SK-N-SH (cell line): ENCODE results near the gene ZNF649. TPM values are rescaled to one million over a fixed set of nuclear protein-coding genes. Genes with fewer than 3 reads are reported as not detected.
"Not testable (repeated sequence)": the region's sequence is repeated elsewhere in the genome, so short reads cannot be mapped to it uniquely, and the experiment has no call there.

Experiments used
- CTCF ChIA-PET: fragments of 300-600, 350-600 bp; formaldehyde crosslinking; extraction: SDS; loops from one replicate; lab custom pipeline; 2021; lab: Yijun Ruan, JAX
- POLR2A ChIA-PET: fragments of 350-600 bp; sonication (Branson Sonifier 250); formaldehyde crosslinking; extraction: SDS; loops from one replicate; lab custom pipeline; 2020; ENCODE audit warnings: antibody characterized with exemption, inconsistent platforms; lab: Yijun Ruan, JAX
- DNase-seq: peaks from one replicate; pipeline ENCODE4 v3.0.0; 2012
- H2AFZ ChIP-seq: fragments of 200-600 bp; sonication (generic); 2 replicates; pipeline ENCODE4 v1.8.1; 2016; ENCODE audit warnings: antibody characterized with exemption, mild to moderate bottlenecking, low read depth
- H3F3A ChIP-seq: fragments of 200-600 bp; sonication (generic); replicated peaks from 2 replicates; pipeline ENCODE3; 2016; ENCODE audit warnings: antibody characterized with exemption, mild to moderate bottlenecking; ENCODE audit not compliant: insufficient read depth
- H3K27ac ChIP-seq, 2 experiments: fragments of 200-500 bp in 1 of 2; fragments of 200-600 bp in 1 of 2; sonication (Bioruptor generic) in 1 of 2; sonication (generic), shearing (Covaris generic) in 1 of 2; 2 replicates each; pipeline versions ENCODE4 v1.5.1 to v1.6.1; 2014 to 2016; ENCODE audit warnings: low read depth in 2 of 2, inconsistent platforms in 1 of 2, low read length in 1 of 2, mild to moderate bottlenecking in 1 of 2, mixed read lengths in 1 of 2
- H3K27me3 ChIP-seq: fragments of 200-600 bp; sonication (generic), shearing (Covaris generic); 2 replicates; pipeline ENCODE4 v1.6.1; 2016; ENCODE audit warnings: mixed run types; ENCODE audit not compliant: insufficient read depth
- H3K36me3 ChIP-seq, 2 experiments: fragments of 200-500 bp in 1 of 2; fragments of 200-600 bp in 1 of 2; sonication (Bioruptor generic) in 1 of 2; sonication (generic) in 1 of 2; replicated peaks in 1 of 2; 2 replicates each; pipeline versions ENCODE3 to v1.5.1; 2014 to 2016; ENCODE audit warnings: low read length in 1 of 2, mild to moderate bottlenecking in 1 of 2; ENCODE audit not compliant: insufficient read depth in 2 of 2, control insufficient read depth in 1 of 2
- H3K4me1 ChIP-seq, 2 experiments: fragments of 200-500 bp in 1 of 2; fragments of 200-600 bp in 1 of 2; sonication (Bioruptor generic) in 1 of 2; sonication (generic), shearing (Covaris generic) in 1 of 2; 2 replicates each; pipeline versions ENCODE4 v1.5.1 to v1.6.1; 2014 to 2016; ENCODE audit warnings: low read depth in 1 of 2, low read length in 1 of 2, mixed run types in 1 of 2; ENCODE audit not compliant: insufficient read depth in 2 of 2, control insufficient read depth in 1 of 2
- H3K4me2 ChIP-seq: fragments of 200-600 bp; sonication (generic), shearing (Covaris generic); 2 replicates; pipeline ENCODE4 v1.6.1; 2017; ENCODE audit warnings: mixed run types
- H3K4me3 ChIP-seq, 2 experiments: fragments of 200-500 bp in 1 of 2; fragments of 200-600 bp in 1 of 2; sonication (Bioruptor generic) in 1 of 2; sonication (generic), shearing (Covaris generic) in 1 of 2; 2 replicates each; pipeline versions ENCODE4 v1.5.1 to v1.8.1; 2014 to 2016; ENCODE audit warnings: low read depth in 2 of 2, inconsistent platforms in 1 of 2, low read length in 1 of 2, mild to moderate bottlenecking in 1 of 2, mixed read lengths in 1 of 2, moderate library complexity in 1 of 2
- H3K79me2 ChIP-seq: fragments of 200-600 bp; sonication (generic); 2 replicates; pipeline ENCODE4 v1.8.1; 2017; ENCODE audit warnings: mild to moderate bottlenecking; ENCODE audit not compliant: insufficient read depth
- H3K9ac ChIP-seq: fragments of 200-600 bp; sonication (generic); 2 replicates; pipeline ENCODE4 v1.6.1; 2017; ENCODE audit warnings: mixed run types
- H3K9me2 ChIP-seq: fragments of 200-600 bp; sonication (generic); 2 replicates; pipeline ENCODE4 v1.6.1; 2017; ENCODE audit warnings: mixed run types
- H3K9me3 ChIP-seq: fragments of 200-600 bp; sonication (generic); 2 replicates; pipeline ENCODE4 v1.6.1; 2017; ENCODE audit warnings: mixed run types, mild to moderate bottlenecking, moderate library complexity
- H4K20me1 ChIP-seq: fragments of 200-600 bp; sonication (generic); 2 replicates; pipeline ENCODE4 v1.6.1; 2017; ENCODE audit warnings: mild to moderate bottlenecking, mixed run types; ENCODE audit not compliant: insufficient read depth
- CHD2 ChIP-seq: fragments of 150-350 bp; IDR thresholded peaks from 2 replicates; pipeline ENCODE4 v1.6.1; 2018; ENCODE audit warnings: low read length; ENCODE audit not compliant: partially characterized antibody
- CTCF ChIP-seq: fragments of 200-600 bp; sonication (generic); IDR thresholded peaks from 2 replicates; pipeline ENCODE4 v1.6.1; 2017; ENCODE audit warnings: antibody characterized with exemption, mild to moderate bottlenecking, moderate library complexity
- FOSL2 ChIP-seq: IDR thresholded peaks from 2 replicates; pipeline ENCODE4 v1.4.0; 2012; ENCODE audit warnings: low read depth, mild to moderate bottlenecking, moderate library complexity, borderline replicate concordance
- FOXM1 ChIP-seq: IDR thresholded peaks from 2 replicates; pipeline ENCODE4 v1.4.0; 2012; ENCODE audit warnings: low read depth, mild to moderate bottlenecking
- GATA2 ChIP-seq: sonication (generic); formaldehyde crosslinking; IDR thresholded peaks from 2 replicates; pipeline ENCODE4 v1.5.0; 2020; ENCODE audit warnings: mild to moderate bottlenecking, missing genetic modification reagents
- MAX ChIP-seq: IDR thresholded peaks from 2 replicates; pipeline ENCODE4 v1.4.0; 2012; ENCODE audit warnings: low read depth
- MEF2A ChIP-seq: IDR thresholded peaks from 2 replicates; pipeline ENCODE4 v1.4.0; 2012; ENCODE audit warnings: low read depth, borderline replicate concordance
- MXI1 ChIP-seq: IDR thresholded peaks from 2 replicates; pipeline ENCODE4 v1.6.1; 2012; ENCODE audit warnings: mild to moderate bottlenecking, low read depth, low read length, improper control_type of control experiment
- NFIC ChIP-seq: IDR thresholded peaks from 2 replicates; pipeline ENCODE4 v1.4.0; 2012; ENCODE audit warnings: borderline replicate concordance
- NRF1 ChIP-seq: IDR thresholded peaks from 2 replicates; pipeline ENCODE4 v1.6.1; 2012; ENCODE audit warnings: low read depth, mild to moderate bottlenecking, low read length
- RAD21 ChIP-seq: IDR thresholded peaks from 2 replicates; pipeline ENCODE4 v1.6.1; 2012; ENCODE audit warnings: mild to moderate bottlenecking, low read length
- RCOR1 ChIP-seq: fragments of 150-350 bp; IDR thresholded peaks from 2 replicates; pipeline ENCODE4 v1.6.1; 2017; ENCODE audit warnings: antibody characterized with exemption, low read length
- RFX5 ChIP-seq: IDR thresholded peaks from 2 replicates; pipeline ENCODE4 v1.6.1; 2012; ENCODE audit warnings: mild to moderate bottlenecking, improper control_type of control experiment, low read length
- TAF1 ChIP-seq: IDR thresholded peaks from 2 replicates; pipeline ENCODE4 v1.6.1; 2012; ENCODE audit warnings: low read depth, mild to moderate bottlenecking, low read length, moderate library complexity, borderline replicate concordance
- TCF12 ChIP-seq: IDR thresholded peaks from 2 replicates; pipeline ENCODE4 v1.4.0; 2012
- YY1 ChIP-seq: IDR thresholded peaks from 2 replicates; pipeline ENCODE4 v1.4.0; 2012; ENCODE audit warnings: low read depth, mild to moderate bottlenecking
- WGBS: methylation state at CpG from one replicate; pipeline ENCODE4 v1.1.6; 2017; ENCODE audit warnings: low lambda C conversion rate; 5-methylcytosine and 5-hydroxymethylcytosine counted together
- polyA plus RNA-seq, 3 experiments: library from polyadenylated mRNA; depleted of rRNA; stranded (reverse); fragments of >200 nt; gene quantifications; 2 replicates each; pipeline ENCODE4 v1.2.3, GENCODE V29; 2012
- TF ChIP-seq, protein P1 (sequence below): IDR thresholded peaks from 2 replicates; pipeline ENCODE4 v1.4.0; 2012; ENCODE audit warnings: low read depth, borderline replicate concordance
- TF ChIP-seq, protein P2 (sequence below): fragments of 150-350 bp; IDR thresholded peaks from 2 replicates; pipeline ENCODE4 v1.6.1; 2017; ENCODE audit warnings: antibody characterized with exemption, low read length, low read depth, borderline replicate concordance

The ZNF649 gene
- polyA plus RNA-seq, 1 of the 3 experiments (the other 2 are of a cell fraction), result 1.5 TPM

GRCh38 chr19:51915324-51915867 lies 10.6 kb upstream of the ZNF649 start:
- no peaks in the 10 kb centered on the region for H3F3A ChIP-seq
- H3K9ac ChIP-seq, result no peak overlapping the region
- no peaks in the 10 kb centered on the region for H3K36me3 ChIP-seq
- H2AFZ ChIP-seq, result no peak overlapping the region
- CTCF ChIA-PET, result no interaction called here
- no peak for DNase-seq
- H3K9me3 ChIP-seq, result peaks cover 15% of the 10 kb centered on the region; the same call in 1 of the 2 replicates
- no peaks in the 10 kb centered on the region for H4K20me1 ChIP-seq
- no peak overlapping the region for H3K4me2 ChIP-seq
- TF ChIP-seq RFX5 (no peak), FOSL2 (no peak), CHD2 (no peak), RAD21 (no peak), TCF12 (no peak), MAX (no peak), NFIC (no peak), GATA2 (CRISPR knock-in tag) (no peak), YY1 (no peak), CTCF (no peak), MXI1 (no peak), NRF1 (no peak), FOXM1 (no peak), MEF2A (no peak), RCOR1 (no peak), TAF1 (no peak)
- TF ChIP-seq, protein P1, sequence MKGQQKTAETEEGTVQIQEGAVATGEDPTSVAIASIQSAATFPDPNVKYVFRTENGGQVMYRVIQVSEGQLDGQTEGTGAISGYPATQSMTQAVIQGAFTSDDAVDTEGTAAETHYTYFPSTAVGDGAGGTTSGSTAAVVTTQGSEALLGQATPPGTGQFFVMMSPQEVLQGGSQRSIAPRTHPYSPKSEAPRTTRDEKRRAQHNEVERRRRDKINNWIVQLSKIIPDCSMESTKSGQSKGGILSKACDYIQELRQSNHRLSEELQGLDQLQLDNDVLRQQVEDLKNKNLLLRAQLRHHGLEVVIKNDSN, result no peak
- TF ChIP-seq, protein P2, sequence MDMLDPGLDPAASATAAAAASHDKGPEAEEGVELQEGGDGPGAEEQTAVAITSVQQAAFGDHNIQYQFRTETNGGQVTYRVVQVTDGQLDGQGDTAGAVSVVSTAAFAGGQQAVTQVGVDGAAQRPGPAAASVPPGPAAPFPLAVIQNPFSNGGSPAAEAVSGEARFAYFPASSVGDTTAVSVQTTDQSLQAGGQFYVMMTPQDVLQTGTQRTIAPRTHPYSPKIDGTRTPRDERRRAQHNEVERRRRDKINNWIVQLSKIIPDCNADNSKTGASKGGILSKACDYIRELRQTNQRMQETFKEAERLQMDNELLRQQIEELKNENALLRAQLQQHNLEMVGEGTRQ, result no peak
- TF ChIP-seq, all 33 proteins: peak for 0
- H3K4me1 ChIP-seq, result no peaks in the 10 kb centered on the region
- WGBS, result 23% methylated on average over 5 of the region's 5 CpGs
- H3K27me3 ChIP-seq, result no peaks in the 10 kb centered on the region
- no peaks in the 10 kb centered on the region for H3K9me2 ChIP-seq
- no peaks in the 10 kb centered on the region for H3K79me2 ChIP-seq
- no peak overlapping the region for H3K4me3 ChIP-seq
- no peak overlapping the region for H3K27ac ChIP-seq
- POLR2A ChIA-PET, result no interaction called here

DNA sequence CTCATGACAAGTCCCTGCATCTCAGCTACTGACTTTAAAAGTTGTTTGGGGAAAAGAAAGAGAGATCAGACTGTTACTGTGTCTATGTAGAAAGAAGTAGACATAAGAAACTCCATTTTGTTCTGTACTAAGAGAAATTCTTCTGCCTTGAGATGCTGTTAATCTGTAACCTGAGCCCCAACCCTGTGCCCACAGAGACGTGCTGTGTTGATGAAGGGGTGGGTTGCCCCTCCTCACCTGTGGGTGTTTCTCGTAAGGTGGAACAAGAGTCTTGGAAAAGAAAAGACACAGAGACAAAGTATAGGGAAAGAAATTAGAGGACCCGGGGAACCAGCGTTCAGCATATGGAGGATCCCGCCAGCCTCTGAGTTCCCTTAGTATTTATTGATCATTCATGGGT lies 3.2 kb upstream of the ZNF649 start:
- H3K4me1 ChIP-seq, DNase-seq, H3K4me2 ChIP-seq, H3K9me2 ChIP-seq, H4K20me1 ChIP-seq, CTCF ChIA-PET, H3K27ac ChIP-seq, H3K4me3 ChIP-seq, H3K9ac ChIP-seq, H2AFZ ChIP-seq, H3K9me3 ChIP-seq, H3K27me3 ChIP-seq, POLR2A ChIA-PET, H3F3A ChIP-seq, H3K36me3 ChIP-seq: not testable (repeated sequence)
- WGBS, result 47% methylated on average over 5 of the region's 5 CpGs
- H3K79me2 ChIP-seq, result peaks cover 17% of the 10 kb centered on the region

DNA sequence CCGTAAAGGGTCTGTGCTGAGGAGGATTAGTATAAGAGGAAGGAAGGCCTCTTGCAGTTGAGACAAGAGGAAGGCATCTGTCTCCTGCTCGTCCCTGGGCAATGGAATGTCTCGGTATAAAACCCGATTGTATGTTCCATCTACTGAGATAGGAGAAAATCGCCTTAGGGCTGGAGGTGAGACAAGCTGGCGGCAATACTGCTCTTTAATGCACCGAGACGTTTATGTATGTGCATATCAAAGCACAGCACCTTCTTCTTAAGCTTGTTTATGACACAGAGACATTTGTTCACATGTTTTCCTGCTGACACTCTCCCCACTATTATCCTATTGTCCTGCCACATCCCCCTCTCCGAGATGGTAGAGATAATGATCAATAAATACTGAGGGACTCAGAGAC lies 1.3 kb upstream of the ZNF649 start:
- H3K4me3 ChIP-seq, POLR2A ChIA-PET: not testable (repeated sequence)
- WGBS, result 47% methylated on average over 7 of the region's 9 CpGs

More for the DNA sequence above, 1.3 kb upstream of the ZNF649 start:
- H4K20me1 ChIP-seq, H3K36me3 ChIP-seq, H3K4me1 ChIP-seq, DNase-seq, H2AFZ ChIP-seq, H3K9me3 ChIP-seq, H3K27me3 ChIP-seq, H3K27ac ChIP-seq, H3K9ac ChIP-seq, H3F3A ChIP-seq, H3K9me2 ChIP-seq, H3K4me2 ChIP-seq, CTCF ChIA-PET: not testable (repeated sequence)
- H3K79me2 ChIP-seq, result peaks cover 28% of the 10 kb centered on the region
